Measurements from ENCODE around the gene F3. TPM values are rescaled to one million over a fixed set of nuclear protein-coding genes. Genes with fewer than 3 reads are reported as not detected.

Gene F3
- total and polyA plus RNA-seq, 2 of the 13 experiments (the other 11 are each of a cell fraction or from before 2014, with no cell fraction given): 5.8 to 9.0 TPM

- no peak for TF ChIP-seq SP140L (CRISPR knock-in tag; IDR thresholded peaks at IDR 0.05; ENCODE audit: borderline replicate concordance)
- TF ChIP-seq TOE1 (CRISPR knock-in tag; IDR thresholded peaks at IDR 0.05): no peak
- peak; percentile 39; the same call in 1 of the 2 replicates for TF ChIP-seq PHF21A (CRISPR knock-in tag; IDR thresholded peaks at IDR 0.05)
- peak; percentile 37 for TF ChIP-seq CTCF (CRISPR knock-in tag; IDR thresholded peaks at IDR 0.05)
- TF ChIP-seq SOX13 (IDR thresholded peaks at IDR 0.05): no peak
- TF ChIP-seq SOX13 (CRISPR knock-in tag; conservative IDR thresholded peaks at IDR 0.05 in 1 of 2, IDR thresholded peaks at IDR 0.05 in 1 of 2): peak in 1 of 2 experiments; percentile 26; a peak in 1 of 4 replicates
- TF ChIP-seq NFATC3 (CRISPR knock-in tag; IDR thresholded peaks at IDR 0.05): no peak
- peak; percentile 4 for TF ChIP-seq TEAD3 (CRISPR knock-in tag; optimal IDR thresholded peaks at IDR 0.05; ENCODE audit: borderline replicate concordance)
- 0 out of 2 replicates have a peak, but pooled peaks have one; percentile 33 for TF ChIP-seq ZNF761 (CRISPR knock-in tag; conservative IDR thresholded peaks at IDR 0.05)
- no peak for TF ChIP-seq NR2F1 (CRISPR knock-in tag; IDR thresholded peaks at IDR 0.05)
- no peak for TF ChIP-seq U2AF2 (IDR thresholded peaks at IDR 0.05; ENCODE audit: low read depth, low read length)
- TF ChIP-seq GATAD2A (CRISPR knock-in tag; IDR thresholded peaks at IDR 0.05): peak; percentile 50; the same call in 1 of the 2 replicates
- no peak for TF ChIP-seq SOX6 (IDR thresholded peaks at IDR 0.05)
- TF ChIP-seq SOX6 (CRISPR knock-in tag; IDR thresholded peaks at IDR 0.05): 0 out of 2 replicates have a peak, but pooled peaks have one; percentile 23
- 0 out of 2 replicates have a peak, but pooled peaks have one; percentile 16 for TF ChIP-seq ZMAT3 (CRISPR knock-in tag; conservative IDR thresholded peaks at IDR 0.05)
- 0 out of 2 replicates have a peak, but pooled peaks have one; percentile 40 for TF ChIP-seq ZMYM2 (CRISPR knock-in tag; IDR thresholded peaks at IDR 0.05)
- TF ChIP-seq ZNF354B (CRISPR knock-in tag; IDR thresholded peaks at IDR 0.05): no peak
- peak; percentile 73; the same call in 1 of the 2 replicates for TF ChIP-seq ZNF639 (CRISPR knock-in tag; conservative IDR thresholded peaks at IDR 0.05)
- no peak for TF ChIP-seq IRF1 (CRISPR knock-in tag; IDR thresholded peaks at IDR 0.05; ENCODE audit: low read depth)
- TF ChIP-seq ARHGAP35 (CRISPR knock-in tag; IDR thresholded peaks at IDR 0.05; ENCODE audit: borderline replicate concordance): peak; percentile 23; the same call in 1 of the 2 replicates
- peak; percentile 72; the same call in 1 of the 2 replicates for TF ChIP-seq CCDC6 (CRISPR knock-in tag; IDR thresholded peaks at IDR 0.05)
- TF ChIP-seq, protein P1, sequence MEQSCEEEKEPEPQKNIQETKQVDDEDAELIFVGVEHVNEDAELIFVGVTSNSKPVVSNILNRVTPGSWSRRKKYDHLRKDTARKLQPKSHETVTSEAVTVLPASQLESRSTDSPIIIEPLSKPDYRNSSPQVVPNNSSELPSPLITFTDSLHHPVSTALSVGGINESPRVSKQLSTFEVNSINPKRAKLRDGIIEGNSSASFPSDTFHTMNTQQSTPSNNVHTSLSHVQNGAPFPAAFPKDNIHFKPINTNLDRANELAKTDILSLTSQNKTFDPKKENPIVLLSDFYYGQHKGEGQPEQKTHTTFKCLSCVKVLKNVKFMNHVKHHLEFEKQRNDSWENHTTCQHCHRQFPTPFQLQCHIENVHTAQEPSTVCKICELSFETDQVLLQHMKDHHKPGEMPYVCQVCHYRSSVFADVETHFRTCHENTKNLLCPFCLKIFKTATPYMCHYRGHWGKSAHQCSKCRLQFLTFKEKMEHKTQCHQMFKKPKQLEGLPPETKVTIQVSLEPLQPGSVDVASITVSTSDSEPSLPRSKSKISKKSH (CRISPR knock-in tag; IDR thresholded peaks at IDR 0.05; ENCODE audit: borderline replicate concordance): peak; percentile 57; the same call in 1 of the 2 replicates
- 0 out of 2 replicates have a peak, but pooled peaks have one; percentile 45 for TF ChIP-seq ZNF724P (CRISPR knock-in tag; IDR thresholded peaks at IDR 0.05; ENCODE audit: borderline replicate concordance)
Measured at GRCh38 chr1:94541246-94542087, at the start of gene F3 (continued).
